HG03280 (cell line): ENCODE data around the gene SPATA31E1.
"Not testable (repeated sequence)": the region's sequence is repeated elsewhere in the genome, so short reads cannot be mapped to it uniquely, and the experiment has no call there.

Source experiments
- ATAC-seq: cut with Tn5 transposase; IDR thresholded peaks from one replicate; pipeline ENCODE4 v1.9.1; 2021; ENCODE audit warnings: mild to moderate bottlenecking, moderate library complexity; ENCODE audit not compliant: unreplicated experiment

SPATA31E1 gene

GRCh38 chr9:87919013-87919412 is 36.3 kb downstream of the SPATA31E1 start:
- ATAC-seq: not testable (repeated sequence)

GRCh38 chr9:87921561-87921960 is 38.9 kb downstream of the SPATA31E1 start:
- ATAC-seq: not testable (repeated sequence)

- not testable (repeated sequence) for ATAC-seq
Measured at GRCh38 chr9:87923012-87923411, 40.3 kb downstream of the SPATA31E1 start.

- not testable (repeated sequence) for ATAC-seq
Measured at GRCh38 chr9:87924851-87925250, 42.2 kb downstream of the SPATA31E1 start.

- not testable (repeated sequence) for ATAC-seq
Measured at GRCh38 chr9:87929152-87929551, 46.5 kb downstream of the SPATA31E1 start.

GRCh38 chr9:87934444-87934843 is 51.8 kb downstream of the SPATA31E1 start:
- not testable (repeated sequence) for ATAC-seq

- not testable (repeated sequence) for ATAC-seq
Measured at GRCh38 chr9:87937352-87937751, 54.7 kb downstream of the SPATA31E1 start.

- not testable (repeated sequence) for ATAC-seq
Measured at GRCh38 chr9:87937918-87938317, 55.2 kb downstream of the SPATA31E1 start.

GRCh38 chr9:87938336-87938735 is 55.7 kb downstream of the SPATA31E1 start:
- not testable (repeated sequence) for ATAC-seq
